Hematopoietic multipotent progenitor cell treated with erythropoietin and hydrocortisone succinate and interleukin-3 and kit ligand, for 4 days (in vitro differentiated cells): ENCODE measurements around the gene SOHLH1.
"Not testable (repeated sequence)": the region's sequence is repeated elsewhere in the genome, so short reads cannot be mapped to it uniquely, and the experiment has no call there.

Source experiments
- DNase-seq: peaks from one replicate; pipeline ENCODE4 v3.0.0-alpha.2; 2015

SOHLH1 gene

DNA sequence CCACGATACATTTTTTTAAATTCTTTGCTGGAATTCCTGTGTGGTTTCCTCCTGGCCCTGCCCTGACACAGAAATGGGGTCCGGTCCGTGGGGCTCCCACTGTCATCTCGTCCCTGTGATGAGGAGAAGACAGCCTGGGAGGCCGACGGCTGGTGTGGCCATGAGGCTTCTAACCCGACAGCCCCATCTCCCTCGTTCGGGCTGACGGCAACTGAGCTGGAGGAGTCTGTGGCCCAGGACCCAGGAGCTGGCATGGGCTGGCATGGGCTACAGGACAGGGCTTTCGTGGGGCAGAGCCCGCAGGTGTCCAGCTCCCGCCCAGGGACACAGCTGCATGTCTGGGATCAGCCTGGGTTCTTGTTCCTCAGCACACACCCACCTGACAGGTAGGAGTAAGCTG is 22.4 kb downstream of the SOHLH1 start:
- no peak for DNase-seq

DNA sequence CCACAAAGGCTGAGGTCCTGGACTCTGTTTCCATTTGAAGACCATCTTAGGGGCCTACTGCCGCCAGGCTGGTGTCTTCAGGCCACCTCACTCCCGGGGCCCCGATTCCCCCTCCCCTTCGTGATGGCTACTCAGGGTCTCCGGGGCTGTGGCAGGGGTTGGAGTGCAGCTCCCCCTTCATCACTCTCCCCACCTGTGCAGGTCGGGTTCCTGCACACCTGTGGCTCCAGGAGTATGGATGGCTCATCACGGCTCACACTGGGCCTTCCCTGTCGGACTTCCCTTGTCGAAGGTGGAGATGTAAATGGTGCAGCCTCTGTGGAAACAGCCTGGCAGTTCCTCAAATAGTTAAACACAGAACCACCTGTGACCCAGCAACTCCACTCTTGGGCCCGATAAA is 24.3 kb downstream of the SOHLH1 start:
- no peak for DNase-seq

DNA sequence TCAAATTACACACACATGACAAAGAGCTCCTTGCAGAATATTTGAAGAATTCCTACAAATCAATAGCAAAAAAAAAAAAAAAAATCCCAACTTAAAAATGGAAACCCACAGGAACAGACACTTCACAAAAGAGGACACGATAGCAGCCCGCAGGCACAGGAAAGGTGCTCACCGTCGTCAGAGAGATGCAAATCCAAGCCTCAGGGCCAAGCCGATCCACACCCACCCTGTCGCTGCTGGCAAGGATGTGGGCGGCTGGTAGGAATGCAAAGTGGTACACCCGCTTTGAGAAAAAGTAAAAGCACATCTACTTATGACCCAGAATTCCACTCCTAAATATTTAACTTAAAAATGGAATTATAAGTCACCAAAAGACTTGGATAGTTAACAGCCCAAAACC is 25.3 kb downstream of the SOHLH1 start:
- DNase-seq = no peak

DNA sequence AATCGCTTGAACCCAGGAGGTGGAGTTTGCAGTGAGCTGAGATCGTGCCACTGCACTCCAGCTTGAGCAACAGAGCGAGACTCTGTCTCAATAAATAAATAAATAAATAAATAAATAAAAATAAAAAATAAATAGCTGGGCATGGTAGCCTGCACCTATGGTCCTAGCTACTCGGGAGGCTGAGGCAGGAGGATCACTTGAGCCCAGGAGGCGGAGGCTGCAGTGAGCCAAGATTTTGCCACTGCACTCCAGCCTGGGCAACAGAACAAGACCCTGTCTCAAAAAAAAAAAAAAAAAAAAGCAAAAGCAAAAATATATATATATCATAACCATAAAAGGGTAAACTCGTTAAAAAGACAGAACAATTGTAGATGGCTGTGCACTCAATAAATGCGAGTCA is 26.5 kb downstream of the SOHLH1 start:
- DNase-seq = not testable (repeated sequence)

DNA sequence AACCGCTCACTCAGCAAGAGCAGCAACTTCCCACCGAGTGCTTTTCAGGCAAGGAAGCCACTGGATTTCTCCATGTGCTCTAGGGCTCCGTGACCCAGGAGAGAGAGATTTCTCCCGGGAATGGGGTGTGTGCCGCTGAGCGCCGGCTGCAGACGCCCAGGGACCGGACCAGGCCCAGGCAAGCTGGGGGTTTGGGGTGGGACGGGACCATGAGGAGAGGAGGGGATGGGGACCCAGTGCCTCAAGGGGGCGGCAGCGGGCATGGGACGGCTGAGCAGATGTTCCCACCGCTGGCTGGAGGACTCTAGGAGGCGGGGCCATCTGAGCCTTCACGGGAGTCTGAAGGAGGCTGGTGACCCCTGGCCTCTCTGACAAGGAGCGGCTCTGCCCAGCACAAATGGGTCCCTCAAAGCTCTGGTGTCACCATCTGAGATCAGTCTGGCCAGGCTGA is 27.7 kb downstream of the SOHLH1 start:
- peak; percentile 19 for DNase-seq

DNA sequence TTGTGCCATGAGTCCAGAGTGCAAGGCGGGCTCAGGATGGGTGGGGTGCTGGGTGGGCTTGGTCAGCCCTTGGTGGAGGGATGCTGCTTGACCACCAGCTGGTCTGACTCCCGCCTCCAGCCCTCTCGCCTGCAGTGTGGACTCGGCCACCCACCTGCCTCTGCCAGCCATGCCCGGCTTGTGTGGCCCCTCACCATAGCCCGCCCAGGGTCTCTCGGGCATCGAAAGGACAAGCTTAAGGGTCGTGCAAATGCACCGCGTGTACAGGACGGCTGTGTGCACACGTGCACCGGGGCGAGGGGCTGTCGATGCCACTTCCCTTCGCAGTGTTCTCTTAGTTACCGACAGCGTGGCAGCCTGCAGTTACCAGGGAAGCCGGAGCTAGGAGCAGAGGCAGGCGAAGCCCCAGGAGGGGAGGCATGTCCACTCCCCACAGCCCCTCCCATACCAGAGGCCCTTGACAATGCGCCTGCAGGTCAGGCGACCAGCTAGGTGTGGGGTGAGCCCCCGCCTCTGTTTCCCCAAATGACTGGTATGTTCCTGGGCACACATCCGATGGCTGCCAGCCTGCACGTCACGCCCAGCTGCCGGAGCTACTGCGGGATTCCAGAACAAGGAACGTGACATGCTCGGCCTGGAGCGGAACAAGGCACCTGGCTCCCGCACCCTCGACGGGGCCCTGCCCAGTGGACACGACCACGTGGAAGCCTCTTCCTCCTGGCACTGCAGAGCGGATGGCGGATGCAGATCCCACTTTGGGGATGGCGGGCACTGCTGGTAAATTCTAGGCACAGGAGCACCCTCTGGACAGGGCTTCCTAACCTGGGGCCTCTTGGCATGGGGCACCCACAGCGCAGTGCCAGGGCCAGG is 28.3 kb downstream of the SOHLH1 start:
- DNase-seq = no peak

DNA sequence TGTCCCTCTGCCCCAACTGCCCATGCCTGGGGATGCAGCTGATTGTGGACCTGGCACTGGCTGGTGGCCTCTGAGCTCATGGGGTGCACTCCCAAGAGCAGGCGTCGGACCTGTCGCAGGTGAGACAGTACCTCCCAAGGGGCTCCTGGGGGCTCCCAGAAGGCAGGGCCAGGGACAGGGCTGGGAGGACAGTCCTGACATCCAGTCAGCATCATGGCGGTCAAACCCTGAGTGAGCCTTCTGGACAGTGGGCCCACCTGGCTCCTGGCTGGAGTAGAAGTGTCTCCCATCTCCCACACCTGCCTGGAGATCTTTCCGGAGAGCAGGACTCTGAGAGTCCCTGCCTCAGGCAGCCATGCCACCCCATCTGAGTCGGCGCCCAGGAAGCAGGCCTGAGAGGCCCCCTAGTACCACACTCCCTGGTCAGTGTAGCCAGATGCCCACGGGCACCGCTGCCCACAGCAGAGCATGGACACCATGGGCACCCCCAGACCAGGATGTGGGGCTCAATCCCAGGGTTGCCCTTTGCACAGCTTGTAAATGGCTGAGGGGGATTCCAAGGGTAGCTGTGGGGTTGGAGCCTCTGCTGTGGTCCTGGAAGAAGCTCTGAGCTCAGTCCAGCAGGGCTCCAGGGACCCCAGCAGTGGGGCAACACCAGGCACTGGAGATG is 29.5 kb downstream of the SOHLH1 start:
- no peak for DNase-seq

DNA sequence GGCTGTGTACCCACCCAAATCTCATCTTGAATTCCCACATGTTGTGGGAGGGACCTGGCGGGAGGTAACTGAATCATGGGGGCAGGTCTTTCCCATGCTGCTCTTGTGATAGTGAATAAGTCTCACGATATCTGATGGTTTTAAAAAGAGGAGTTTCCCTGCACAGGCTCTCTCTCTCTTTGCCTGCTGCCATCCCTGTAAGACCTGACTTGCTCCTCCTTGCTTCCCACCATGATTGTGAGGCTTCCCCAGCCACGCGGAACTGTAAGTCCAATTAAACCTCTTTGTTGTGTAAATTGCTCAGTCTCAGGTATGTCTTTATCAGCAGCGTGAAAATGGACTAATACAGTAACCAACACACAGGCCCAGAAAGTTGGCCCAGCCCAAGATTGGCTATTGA is 30.3 kb downstream of the SOHLH1 start:
- DNase-seq = not testable (repeated sequence)

DNA sequence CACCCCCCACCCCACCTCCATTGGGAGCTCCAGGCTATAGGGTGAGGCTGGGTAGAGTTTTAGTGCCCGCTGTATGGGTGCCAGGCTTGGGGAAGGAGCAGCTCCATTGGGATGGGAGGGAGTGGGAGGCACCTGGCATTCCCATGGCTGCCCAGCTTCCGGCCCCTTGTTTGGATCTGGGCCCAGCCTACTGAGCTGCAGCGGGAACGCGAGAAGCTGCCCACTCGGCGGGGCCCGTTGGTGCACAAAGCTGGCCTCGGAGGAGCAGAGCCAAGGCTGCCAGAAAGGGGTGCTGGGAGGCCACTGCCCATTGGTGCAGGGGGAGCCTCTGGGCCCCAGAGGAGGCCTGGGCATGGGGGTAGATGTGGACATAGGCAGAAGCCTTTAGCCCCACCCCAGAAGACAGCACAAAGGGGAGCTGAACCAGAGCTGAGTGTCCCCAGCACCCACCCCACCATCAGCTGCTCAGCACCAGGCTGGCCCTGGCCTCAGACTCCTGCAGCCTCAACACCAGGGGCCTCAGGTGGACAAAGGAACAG is 31.7 kb downstream of the SOHLH1 start:
- DNase-seq = no peak

DNA sequence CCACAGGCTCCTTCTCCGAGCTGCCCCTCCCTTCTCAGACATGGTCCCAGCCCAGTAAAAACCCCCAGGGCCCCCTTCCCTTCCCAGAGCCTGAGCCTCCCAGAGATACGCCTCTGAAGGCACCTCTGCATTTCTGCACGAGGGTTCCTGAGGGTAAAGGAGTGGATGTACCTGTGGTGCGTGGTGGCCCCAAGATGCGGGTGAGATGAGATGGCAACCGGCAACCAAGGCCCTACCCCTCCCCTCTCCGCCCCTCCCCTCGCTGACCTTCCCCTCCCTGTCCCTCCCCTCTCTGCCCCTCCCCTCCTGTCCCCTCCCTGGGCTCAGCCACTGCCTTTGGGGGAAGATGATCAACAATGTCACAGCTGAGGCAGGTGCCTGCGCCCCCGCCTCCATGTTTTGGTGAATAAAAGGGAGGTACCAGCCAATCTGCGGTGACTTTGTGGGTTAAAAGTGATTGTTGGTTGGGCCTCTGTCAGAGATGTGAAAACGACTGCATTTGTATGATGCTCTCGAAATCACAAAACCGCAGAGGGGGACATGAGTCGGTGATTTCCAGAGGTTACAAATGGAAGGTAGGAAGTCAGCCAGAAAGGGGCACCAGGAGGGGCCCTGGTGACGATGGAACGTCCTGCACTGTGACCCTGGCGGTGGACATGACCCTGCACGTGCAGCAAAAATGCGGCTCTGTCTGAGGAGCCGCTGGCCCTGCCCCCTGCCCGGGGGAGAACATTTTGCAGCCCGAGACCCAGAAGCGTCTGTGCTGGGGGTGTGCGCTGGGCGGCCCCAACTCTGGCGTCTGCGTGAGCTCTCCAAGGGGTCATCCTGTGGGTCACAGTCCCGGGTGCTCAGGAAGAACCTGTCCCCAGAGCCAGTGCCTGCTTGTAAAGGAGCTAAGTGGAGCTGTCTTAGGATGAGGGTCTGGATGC is 32.5 kb downstream of the SOHLH1 start:
- no peak for DNase-seq

DNA sequence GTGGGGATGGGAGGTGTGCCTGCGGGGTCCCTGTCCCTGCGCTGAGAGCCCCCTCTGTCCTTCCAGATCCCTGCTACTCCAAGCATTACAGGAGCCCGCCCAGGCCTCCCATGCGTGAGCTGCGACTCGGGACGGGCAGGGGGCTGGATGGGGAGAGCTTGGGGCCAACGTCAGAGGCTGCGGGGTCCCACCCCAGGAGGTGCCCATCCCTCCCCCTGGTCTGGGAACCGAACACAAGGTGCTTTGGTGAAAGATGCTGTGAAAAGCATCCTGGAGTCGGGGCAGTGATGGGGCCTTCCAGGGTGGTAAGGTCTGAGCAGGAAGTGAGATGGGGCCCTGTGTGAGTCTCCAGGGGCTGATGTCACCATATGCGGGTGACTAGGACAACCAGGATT is 33.5 kb downstream of the SOHLH1 start:
- no peak for DNase-seq

DNA sequence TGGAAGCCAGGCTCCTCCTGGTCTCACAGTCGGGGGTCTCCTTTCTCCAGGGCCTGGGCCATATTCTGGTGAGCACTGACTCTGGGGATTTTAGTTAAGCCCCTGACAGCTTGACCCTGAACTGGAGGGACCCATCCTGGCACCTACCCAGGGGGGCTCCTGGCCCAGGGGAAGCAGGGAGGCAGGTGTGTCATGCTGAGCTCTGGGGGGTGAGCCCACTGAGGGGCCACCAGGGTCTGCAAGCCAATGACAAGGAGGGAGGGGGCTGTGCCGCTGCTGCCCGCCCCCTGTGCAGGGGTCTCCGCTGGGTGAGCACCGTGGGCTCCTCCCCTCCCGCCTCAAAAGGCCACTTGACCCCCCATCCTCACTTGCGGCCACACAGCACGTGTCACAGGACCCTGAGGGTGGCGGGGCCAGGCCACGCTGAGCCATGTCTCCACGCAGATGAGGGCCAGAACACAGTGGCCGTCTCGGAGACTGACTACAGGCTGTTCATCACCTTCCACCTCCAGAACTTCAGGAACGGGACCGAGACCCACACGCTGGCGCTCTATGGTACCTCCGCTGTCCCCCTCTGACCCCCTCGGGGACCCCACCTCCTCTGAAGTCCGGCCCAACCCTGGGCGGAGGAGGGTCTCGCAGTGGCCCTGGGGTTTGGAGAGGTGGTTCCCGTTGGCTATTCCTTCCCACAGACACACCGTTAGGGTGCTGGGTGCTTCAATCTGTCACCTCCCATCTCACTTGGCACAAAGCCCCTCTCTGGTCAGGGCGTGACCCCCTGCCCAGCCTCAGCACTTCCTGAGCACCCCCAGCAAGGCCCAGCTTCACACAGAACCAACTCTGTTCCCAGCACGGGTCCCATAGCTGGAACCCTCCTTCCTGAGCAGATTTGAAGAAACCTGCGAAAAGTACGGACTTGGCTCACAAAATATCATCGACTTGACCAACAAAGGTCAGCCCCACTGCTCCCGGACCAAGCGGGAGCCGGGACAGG is 34.2 kb downstream of the SOHLH1 start:
- no peak for DNase-seq

DNA sequence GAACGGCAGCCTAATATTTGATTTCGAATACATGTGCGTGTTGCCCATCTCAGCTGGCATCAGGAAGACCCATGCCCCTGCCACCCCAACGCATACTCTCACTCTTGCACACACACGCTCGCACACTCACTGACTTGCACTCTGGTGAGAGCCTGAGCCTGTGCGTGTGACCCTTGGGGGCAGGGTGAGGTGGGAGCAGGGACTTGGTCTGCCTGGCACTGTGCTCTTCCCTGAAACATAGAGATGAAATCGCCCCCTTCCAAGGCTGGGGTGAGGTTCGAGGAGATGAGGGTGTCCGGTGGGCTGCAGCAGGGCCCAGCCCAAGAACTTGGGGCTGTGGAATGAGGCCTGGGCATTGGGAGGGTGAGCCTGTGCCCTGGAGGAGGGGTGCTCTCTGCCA is 35.0 kb downstream of the SOHLH1 start:
- no peak for DNase-seq

DNA sequence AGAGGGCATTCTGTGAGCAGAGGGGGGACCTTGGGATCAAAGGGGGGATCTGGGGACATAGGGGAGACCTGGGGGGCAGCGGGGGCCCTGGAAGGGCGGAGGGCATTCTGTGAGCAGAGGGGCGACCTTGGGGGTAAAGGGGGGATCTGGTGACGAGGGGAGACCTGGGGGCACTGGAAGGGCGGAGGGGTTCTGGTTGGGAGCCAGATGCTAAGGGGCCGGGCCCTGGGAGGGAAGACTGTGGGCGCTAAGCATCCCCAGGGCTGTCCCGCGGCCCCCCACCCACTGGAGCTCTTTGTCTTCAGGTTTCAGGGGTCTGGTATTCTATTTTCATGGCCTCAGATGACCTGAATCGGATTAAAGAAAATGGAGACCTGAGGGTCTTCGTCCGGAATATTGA is 35.4 kb downstream of the SOHLH1 start:
- DNase-seq = no peak

DNA sequence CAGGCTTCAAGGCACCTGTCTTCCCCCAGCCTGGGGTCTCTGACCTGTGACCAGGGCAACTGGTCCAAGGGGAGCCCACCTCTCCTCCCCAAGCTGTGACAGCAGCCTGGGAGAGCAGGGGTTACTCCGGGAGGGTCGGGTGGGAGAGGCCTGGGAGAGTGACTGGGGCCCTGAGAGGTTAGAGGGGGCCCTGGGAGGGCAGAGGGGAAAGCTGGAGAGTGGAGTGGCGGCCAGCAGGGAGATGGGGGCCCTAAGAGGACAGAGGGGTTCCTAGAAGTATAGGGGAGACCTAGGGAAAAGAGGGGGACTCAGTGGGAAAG is 35.9 kb downstream of the SOHLH1 start:
- no peak for DNase-seq

DNA sequence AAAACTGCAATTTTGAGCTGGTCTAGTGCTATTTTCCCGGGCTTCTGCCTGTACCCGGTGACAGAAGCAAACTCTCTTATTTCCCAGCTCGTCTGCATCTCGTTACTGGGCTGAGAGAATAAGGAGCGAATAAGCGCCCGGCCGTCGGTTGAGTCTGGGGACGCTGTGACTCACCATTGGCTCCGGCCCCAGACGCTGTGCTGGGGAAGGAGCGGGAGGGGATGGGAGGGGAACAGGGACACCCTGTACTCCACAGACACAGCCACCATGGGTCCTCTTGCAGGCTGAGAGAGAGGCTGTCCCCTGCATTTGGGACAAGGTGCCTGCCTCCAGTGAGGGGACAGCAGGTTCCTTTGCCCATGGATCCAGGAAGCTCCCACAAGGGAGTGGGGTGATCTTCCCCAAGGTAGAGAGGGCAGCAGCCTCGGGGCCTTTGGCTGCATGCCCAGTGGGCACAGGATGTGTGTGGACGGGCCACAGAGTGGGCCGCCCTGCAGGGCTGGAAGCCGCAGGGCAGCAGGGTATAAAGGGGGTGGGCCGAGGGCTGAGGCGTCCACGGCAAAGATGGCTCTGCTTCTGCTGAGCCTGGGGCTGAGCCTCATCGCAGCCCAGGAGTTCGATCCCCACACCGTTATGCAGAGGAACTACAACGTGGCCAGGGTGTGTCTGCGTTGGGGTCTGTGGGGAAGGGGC is 36.4 kb downstream of the SOHLH1 start, which contains the start of gene LCN9:
TSS of gene LCN9 (plus strand) at position 552 of the 693 bp plus-strand sequence. CDS start at position 565, 13 bp downstream.
- no peak for DNase-seq

DNA sequence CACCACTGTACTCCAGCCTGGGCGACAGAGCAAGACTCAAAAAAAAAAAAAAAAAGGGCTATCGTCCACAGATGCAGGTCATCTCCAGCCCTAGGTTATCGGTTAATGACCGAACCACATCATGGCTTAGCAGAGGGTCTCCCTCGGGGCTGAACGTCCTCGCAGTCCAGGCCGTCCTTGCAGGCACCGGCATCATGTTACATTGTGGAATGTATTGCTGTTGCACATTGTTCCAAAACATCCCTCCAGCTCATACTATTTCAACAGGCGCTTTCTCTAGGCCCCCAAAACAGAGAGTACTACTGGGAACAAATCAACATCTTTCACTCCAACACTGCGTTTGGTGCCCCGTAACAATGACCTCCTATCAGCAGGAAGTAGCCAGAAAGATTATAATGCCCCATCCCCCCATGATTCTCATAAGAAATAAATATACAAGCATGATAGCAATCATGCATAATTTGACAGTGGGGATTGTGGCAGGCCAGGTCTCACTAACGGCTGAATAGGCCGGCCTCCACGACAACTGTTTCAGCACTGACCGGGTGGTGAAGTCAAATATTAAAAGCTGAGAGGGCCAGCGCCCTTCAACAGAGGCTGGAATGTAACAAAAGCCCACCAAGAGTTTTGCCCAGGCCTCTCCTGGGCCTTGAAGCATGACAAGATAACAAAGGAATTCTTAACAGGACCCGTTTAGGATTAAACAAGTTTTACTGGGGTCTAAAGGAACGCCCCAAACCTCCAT is 37.3 kb downstream of the SOHLH1 start:
- no peak for DNase-seq

DNA sequence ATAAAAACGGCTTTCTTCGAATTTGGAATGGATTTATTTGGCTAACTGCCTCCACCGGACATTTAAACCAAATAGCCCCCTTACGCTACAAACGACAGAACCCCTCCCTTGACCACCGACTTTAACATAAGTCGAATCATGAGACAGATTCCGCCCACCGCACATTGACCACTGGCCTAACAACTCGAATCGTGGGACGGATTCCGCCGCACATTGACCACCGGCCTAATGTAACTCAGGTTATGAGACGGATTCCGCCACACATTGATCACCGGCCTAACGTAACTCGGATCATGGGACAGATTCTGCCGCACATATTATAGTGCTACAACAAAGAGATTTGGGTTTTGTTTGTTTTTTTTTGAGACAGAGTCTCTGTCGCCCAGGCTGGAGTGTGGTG is 38.9 kb downstream of the SOHLH1 start:
- DNase-seq = no peak

DNA sequence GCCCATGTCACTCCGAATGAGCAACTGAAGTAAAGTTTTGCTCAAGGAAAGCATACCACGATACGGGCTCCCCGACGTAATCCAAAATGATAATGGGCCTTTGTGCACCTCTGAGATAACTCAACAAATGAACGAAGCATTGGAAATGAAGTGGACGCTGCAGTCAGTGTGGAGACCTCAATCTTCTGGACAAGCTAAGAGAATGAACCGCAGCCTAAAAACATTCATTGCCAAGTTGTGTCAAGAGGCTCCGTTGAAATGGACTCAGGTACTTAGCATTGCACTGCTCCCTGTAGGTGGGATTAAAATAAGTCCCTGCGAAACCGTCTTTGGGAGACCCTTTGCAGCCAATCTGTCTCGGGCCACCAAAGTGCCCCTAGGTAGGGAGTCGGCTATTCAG is 40.0 kb downstream of the SOHLH1 start:
- no peak for DNase-seq

DNA sequence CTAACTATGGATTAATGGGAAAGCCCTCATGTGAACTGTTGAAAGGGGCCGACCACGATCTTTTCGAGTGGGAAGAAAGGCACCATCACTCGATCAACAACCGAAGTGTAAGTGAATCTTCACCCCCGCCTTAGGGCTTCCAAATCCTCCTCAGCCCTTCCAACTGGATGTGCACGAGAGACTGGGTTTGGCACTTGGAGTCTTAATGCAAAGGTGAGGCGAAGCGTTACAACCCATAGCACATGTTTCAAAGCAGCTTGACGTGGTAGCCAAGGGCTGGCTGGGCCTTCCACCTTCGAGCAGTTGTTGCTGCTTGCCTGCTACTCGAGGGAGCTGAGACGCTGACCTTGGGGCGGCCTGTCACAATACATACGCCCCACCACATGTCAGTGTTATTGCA is 41.9 kb downstream of the SOHLH1 start:
- DNase-seq = no peak
